Epithelial cell of esophagus (primary cell): ENCODE measurements around the gene PATL1.

Source experiments
- DNase-seq: peaks from one replicate; pipeline ENCODE4 v3.0.0; 2010; ENCODE audit warnings: low read depth
- H3K4me3 ChIP-seq: 2 replicates; pipeline ENCODE4 v1.5.1; 2011; ENCODE audit warnings: mild to moderate bottlenecking, low read length, control low read depth
- CTCF ChIP-seq: IDR thresholded peaks from 2 replicates; pipeline ENCODE4 v1.5.1; 2011; ENCODE audit warnings: low read depth, mild to moderate bottlenecking, low read length, control low read depth, inconsistent platforms; ENCODE audit not compliant: insufficient read depth; ENCODE audit errors: missing control alignments

PATL1 gene

GRCh38 chr11:59601788-59602187, 67.0 kb downstream of the PATL1 start:
- H3K4me3 ChIP-seq, result no peak overlapping the region
- DNase-seq, result no peak
- no peak for TF ChIP-seq CTCF

- no peak for TF ChIP-seq CTCF
- H3K4me3 ChIP-seq, result no peak overlapping the region
- no peak for DNase-seq
These were observed 68.2 kb downstream of the PATL1 start for GRCh38 chr11:59600636-59601035.

- TF ChIP-seq CTCF, result no peak
- no peak overlapping the region for H3K4me3 ChIP-seq
- DNase-seq, result no peak
These were observed 68.6 kb downstream of the PATL1 start for GRCh38 chr11:59600234-59600633.

GRCh38 chr11:59598961-59599360, 69.9 kb downstream of the PATL1 start:
- TF ChIP-seq CTCF, result no peak

More at GRCh38 chr11:59598961-59599360, 69.9 kb downstream of the PATL1 start:
- no peak for DNase-seq
- no peak overlapping the region for H3K4me3 ChIP-seq
